C4-2B (cell line): ENCODE data around the gene SEPTIN12.

ENCODE experiments used
- H3K27ac ChIP-seq: fragments of 450-650 bp; 2 replicates; pipeline ENCODE4 v1.5.1; 2017
- CTCF ChIP-seq: fragments of 450-650 bp; conservative IDR thresholded peaks from 2 replicates; pipeline ENCODE4 v1.5.1; 2017; ENCODE audit warnings: mild to moderate bottlenecking
- ZFX ChIP-seq: fragments of 450-650 bp; IDR thresholded peaks from 2 replicates; pipeline ENCODE4 v1.6.1; 2017

The SEPTIN12 gene

DNA sequence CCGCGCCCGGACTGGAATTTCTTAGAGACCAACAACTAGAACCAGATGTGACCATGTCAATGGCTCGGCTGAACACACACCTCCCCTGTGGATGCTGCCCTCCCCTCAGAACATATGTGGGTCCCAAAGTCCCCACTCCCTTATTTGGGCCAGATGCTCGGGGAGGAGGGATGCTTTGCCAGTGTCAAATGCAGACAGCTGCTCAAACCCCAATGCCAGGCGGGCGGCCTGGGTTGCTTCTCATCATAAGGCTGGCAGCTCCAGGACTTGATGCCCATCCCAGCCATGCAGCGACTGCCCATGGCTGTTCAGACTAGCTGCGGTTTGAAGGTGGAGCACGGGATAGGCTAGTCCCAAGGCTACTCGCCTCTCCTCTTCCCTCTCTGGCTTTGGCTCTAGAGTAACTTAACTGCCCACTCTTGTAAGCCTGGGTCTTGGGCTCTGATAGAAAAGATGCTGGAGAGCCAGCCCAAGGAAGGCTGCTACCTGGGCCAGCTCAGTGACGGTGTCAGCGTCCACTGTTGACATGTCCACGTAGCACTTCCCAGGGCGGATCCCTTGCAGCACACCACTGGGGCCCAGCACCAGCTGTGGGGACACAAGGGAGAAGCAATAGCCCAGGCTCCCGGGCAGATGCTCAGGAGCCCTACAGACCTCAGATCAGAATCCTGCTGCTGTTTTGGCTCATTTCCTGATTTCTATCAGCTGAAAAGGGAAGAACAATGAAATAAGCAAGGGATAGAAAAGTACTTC lies 25.3 kb upstream of the SEPTIN12 start:
- no peak overlapping the region for H3K27ac ChIP-seq
- no peak for TF ChIP-seq CTCF
- no peak for TF ChIP-seq ZFX

DNA sequence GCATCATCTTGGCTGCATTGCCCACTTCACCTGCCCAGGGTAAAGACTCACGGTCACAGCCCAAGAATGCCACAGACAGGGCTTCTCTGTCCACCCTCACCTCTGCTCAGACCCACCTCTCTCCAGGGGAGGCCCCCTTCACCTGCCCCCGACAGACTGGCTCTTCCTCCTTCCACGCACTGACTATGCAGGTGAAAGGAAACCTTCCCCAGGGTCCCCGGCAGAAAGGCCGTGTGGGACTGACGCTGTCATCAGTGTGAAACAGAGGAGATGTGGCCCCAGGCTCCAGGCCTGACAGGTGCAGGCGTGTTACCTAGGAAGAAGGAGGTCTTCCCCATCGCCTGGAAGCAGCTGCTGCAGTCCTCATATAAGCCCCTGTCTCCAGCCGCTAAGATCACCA lies 23.6 kb upstream of the SEPTIN12 start:
- no peak overlapping the region for H3K27ac ChIP-seq
- no peak for TF ChIP-seq ZFX

DNA sequence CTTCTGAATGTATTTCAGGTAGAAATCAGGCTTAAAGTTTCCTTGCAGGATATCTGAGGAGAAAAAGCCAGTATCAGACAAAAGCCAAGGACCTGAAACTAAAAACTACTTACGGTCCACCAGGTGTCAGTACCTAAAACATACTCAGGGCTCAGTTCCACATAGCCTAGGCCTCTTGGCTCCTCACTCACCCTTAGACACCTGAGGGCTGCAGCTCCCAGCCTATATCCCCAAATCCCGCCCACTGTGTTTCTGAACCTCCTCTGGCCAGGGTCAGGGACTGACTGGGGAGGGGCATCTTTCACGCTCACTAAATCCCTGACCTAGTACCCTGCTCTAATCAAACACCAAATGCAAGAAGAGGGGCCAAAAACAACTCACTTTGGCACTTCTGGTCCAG lies 23.1 kb upstream of the SEPTIN12 start:
- no peak overlapping the region for H3K27ac ChIP-seq
- TF ChIP-seq ZFX (no peak), CTCF (no peak)

GRCh38 chr16:4806280-4806679 lies 18.1 kb upstream of the SEPTIN12 start:
- H3K27ac ChIP-seq = no peak overlapping the region
- TF ChIP-seq ZFX = no peak
- no peak for TF ChIP-seq CTCF

DNA sequence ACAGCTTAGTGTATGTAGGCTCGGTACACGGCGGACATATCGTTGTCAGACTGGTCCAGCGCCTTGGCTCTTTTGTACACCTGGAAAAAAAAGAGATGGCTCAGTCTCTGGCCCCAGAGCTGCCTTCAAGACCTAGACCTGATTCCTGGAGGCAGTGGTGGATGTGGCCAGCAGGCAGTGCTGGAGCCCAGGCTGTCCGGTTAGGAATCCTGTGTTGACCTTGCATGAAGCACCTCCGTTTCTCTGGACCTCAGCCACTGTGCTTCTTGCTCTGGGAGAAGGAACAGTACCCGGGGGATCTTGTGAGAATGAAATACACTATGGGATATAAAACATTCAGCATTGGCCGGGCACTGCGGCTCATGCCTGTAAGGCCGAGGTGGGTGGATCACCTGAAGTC lies 17.1 kb upstream of the SEPTIN12 start:
- TF ChIP-seq CTCF = no peak
- TF ChIP-seq ZFX = no peak
- no peak overlapping the region for H3K27ac ChIP-seq

DNA sequence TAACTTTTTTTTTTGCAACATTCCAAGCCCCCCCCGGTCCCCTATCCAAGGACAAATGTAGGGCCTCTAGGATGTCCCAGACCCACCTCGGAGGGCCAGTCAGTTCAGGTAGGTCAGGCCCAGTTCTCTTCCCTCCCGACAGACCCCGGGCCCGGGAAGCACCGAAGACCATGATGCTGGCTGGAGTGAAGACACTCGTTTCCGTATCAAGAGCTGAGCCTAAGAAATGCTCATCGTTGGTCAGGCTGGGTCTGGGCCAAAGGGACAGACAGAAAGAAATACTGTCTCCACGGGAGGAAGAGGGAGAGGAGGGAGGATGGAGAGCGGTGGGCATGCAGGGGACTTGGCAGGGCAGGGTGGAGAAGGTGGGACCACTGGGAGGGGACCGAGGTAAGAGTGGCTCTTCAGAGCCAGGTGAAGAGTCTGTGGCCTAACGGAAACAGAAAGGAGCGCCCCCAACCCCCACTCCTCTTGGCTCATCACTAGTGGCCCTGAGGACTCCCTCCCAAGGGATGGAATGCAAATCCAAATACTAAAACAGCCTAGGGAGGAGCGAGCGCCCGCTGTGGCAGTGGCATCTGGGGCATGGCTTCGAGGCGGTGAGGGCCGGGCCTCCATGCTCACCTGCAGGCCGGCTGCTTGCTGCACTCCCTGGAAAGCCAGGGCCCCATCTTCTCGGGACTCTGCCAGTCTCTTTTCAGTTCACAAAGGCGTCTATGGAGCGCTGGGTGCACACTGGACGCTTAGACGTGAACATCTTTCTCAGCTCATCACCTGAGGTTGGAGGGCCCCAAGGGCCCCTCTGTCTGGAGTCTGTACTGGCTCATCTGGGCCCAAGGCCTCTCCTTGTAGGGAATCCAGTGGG lies 16.0 kb upstream of the SEPTIN12 start:
- TF ChIP-seq ZFX = no peak
- no peak for TF ChIP-seq CTCF
- H3K27ac ChIP-seq = no peak overlapping the region

GRCh38 chr16:4803401-4803844 lies 15.3 kb upstream of the SEPTIN12 start:
- TF ChIP-seq CTCF (no peak), ZFX (no peak)
- H3K27ac ChIP-seq = peak overlapping the region; percentile 83; the same call in 1 of the 2 replicates
